ENCODE data around the gene TRABD2B. TPM values are rescaled to one million over a fixed set of nuclear protein-coding genes. Genes with fewer than 3 reads are reported as not detected.

TRABD2B gene
- total and polyA plus RNA-seq, 2 experiments from 2014 or later, result 1.6 to 2.0 TPM

GRCh38 chr1:48000883-48001282, 3.7 kb upstream of the TRABD2B start:
- no peak overlapping the region for H3K27ac Mint-ChIP-seq
- Histone ChIP-seq H2AFZ (no peak overlapping the region), H3K27ac (ENCODE audit: low read depth) (no peak overlapping the region), H3K9me2 (ENCODE audit: insufficient read depth) (no peaks in the 10 kb centered on the region; the same call in 1 of the 2 replicates), H3F3A (replicated peaks; ENCODE audit: low read depth) (no peaks in the 10 kb centered on the region), H3K36me3 (ENCODE audit: insufficient read depth) (no peaks in the 10 kb centered on the region), H3K4me3 (no peak overlapping the region), H3K4me2 (no peak overlapping the region), H4K20me1 (replicated peaks; ENCODE audit: insufficient read depth) (no peaks in the 10 kb centered on the region), H3K27me3 (ENCODE audit: insufficient read depth) (peaks cover 26% of the 10 kb centered on the region), H3K79me2 (replicated peaks; ENCODE audit: insufficient read depth) (no peaks in the 10 kb centered on the region), H3K4me1 (ENCODE audit: insufficient read depth) (peaks cover 31% of the 10 kb centered on the region)
- TF ChIP-seq, protein P1, sequence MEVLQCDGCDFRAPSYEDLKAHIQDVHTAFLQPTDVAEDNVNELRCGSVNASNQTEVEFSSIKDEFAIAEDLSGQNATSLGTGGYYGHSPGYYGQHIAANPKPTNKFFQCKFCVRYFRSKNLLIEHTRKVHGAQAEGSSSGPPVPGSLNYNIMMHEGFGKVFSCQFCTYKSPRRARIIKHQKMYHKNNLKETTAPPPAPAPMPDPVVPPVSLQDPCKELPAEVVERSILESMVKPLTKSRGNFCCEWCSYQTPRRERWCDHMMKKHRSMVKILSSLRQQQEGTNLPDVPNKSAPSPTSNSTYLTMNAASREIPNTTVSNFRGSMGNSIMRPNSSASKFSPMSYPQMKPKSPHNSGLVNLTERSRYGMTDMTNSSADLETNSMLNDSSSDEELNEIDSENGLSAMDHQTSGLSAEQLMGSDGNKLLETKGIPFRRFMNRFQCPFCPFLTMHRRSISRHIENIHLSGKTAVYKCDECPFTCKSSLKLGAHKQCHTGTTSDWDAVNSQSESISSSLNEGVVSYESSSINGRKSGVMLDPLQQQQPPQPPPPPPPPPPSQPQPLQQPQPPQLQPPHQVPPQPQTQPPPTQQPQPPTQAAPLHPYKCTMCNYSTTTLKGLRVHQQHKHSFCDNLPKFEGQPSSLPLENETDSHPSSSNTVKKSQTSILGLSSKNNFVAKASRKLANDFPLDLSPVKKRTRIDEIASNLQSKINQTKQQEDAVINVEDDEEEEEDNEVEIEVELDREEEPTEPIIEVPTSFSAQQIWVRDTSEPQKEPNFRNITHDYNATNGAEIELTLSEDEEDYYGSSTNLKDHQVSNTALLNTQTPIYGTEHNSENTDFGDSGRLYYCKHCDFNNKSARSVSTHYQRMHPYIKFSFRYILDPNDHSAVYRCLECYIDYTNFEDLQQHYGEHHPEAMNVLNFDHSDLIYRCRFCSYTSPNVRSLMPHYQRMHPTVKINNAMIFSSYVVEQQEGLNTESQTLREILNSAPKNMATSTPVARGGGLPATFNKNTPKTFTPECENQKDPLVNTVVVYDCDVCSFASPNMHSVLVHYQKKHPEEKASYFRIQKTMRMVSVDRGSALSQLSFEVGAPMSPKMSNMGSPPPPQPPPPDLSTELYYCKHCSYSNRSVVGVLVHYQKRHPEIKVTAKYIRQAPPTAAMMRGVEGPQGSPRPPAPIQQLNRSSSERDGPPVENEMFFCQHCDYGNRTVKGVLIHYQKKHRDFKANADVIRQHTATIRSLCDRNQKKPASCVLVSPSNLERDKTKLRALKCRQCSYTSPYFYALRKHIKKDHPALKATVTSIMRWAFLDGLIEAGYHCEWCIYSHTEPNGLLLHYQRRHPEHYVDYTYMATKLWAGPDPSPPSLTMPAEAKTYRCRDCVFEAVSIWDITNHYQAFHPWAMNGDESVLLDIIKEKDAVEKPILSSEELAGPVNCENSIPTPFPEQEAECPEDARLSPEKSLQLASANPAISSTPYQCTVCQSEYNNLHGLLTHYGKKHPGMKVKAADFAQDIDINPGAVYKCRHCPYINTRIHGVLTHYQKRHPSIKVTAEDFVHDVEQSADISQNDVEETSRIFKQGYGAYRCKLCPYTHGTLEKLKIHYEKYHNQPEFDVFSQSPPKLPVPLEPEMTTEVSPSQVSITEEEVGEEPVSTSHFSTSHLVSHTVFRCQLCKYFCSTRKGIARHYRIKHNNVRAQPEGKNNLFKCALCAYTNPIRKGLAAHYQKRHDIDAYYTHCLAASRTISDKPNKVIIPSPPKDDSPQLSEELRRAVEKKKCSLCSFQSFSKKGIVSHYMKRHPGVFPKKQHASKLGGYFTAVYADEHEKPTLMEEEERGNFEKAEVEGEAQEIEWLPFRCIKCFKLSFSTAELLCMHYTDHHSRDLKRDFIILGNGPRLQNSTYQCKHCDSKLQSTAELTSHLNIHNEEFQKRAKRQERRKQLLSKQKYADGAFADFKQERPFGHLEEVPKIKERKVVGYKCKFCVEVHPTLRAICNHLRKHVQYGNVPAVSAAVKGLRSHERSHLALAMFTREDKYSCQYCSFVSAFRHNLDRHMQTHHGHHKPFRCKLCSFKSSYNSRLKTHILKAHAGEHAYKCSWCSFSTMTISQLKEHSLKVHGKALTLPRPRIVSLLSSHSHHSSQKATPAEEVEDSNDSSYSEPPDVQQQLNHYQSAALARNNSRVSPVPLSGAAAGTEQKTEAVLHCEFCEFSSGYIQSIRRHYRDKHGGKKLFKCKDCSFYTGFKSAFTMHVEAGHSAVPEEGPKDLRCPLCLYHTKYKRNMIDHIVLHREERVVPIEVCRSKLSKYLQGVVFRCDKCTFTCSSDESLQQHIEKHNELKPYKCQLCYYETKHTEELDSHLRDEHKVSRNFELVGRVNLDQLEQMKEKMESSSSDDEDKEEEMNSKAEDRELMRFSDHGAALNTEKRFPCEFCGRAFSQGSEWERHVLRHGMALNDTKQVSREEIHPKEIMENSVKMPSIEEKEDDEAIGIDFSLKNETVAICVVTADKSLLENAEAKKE (CRISPR knock-in tag; IDR thresholded peaks at IDR 0.05), result no peak
- TF ChIP-seq EZH2phosphoT487 (IDR thresholded peaks at IDR 0.05; ENCODE audit: unreplicated experiment) (no peak), EZH2 (IDR thresholded peaks at IDR 0.05; ENCODE audit: low read depth, unreplicated experiment) (no peak), NANOG (IDR thresholded peaks at IDR 0.05; ENCODE audit: borderline replicate concordance) (no peak), CTCF (conservative IDR thresholded peaks at IDR 0.05; ENCODE audit: low read depth in 2 of 2) (no peak), JUNB (IDR thresholded peaks at IDR 0.05; ENCODE audit: unreplicated experiment) (no peak), POLR2AphosphoS5 (IDR thresholded peaks at IDR 0.05; ENCODE audit: low read depth) (no peak), ZNF331 (CRISPR knock-in tag; IDR thresholded peaks at IDR 0.05; ENCODE audit: low read depth) (no peak), ZNF114 (CRISPR knock-in tag; IDR thresholded peaks at IDR 0.05) (no peak), ETS1 (IDR thresholded peaks at IDR 0.05) (no peak), CREB1 (CRISPR knock-in tag; IDR thresholded peaks at IDR 0.05; ENCODE audit: low read depth) (no peak)
- TF ChIP-seq, protein P2, sequence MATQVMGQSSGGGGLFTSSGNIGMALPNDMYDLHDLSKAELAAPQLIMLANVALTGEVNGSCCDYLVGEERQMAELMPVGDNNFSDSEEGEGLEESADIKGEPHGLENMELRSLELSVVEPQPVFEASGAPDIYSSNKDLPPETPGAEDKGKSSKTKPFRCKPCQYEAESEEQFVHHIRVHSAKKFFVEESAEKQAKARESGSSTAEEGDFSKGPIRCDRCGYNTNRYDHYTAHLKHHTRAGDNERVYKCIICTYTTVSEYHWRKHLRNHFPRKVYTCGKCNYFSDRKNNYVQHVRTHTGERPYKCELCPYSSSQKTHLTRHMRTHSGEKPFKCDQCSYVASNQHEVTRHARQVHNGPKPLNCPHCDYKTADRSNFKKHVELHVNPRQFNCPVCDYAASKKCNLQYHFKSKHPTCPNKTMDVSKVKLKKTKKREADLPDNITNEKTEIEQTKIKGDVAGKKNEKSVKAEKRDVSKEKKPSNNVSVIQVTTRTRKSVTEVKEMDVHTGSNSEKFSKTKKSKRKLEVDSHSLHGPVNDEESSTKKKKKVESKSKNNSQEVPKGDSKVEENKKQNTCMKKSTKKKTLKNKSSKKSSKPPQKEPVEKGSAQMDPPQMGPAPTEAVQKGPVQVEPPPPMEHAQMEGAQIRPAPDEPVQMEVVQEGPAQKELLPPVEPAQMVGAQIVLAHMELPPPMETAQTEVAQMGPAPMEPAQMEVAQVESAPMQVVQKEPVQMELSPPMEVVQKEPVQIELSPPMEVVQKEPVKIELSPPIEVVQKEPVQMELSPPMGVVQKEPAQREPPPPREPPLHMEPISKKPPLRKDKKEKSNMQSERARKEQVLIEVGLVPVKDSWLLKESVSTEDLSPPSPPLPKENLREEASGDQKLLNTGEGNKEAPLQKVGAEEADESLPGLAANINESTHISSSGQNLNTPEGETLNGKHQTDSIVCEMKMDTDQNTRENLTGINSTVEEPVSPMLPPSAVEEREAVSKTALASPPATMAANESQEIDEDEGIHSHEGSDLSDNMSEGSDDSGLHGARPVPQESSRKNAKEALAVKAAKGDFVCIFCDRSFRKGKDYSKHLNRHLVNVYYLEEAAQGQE (IDR thresholded peaks at IDR 0.05; ENCODE audit: unreplicated experiment), result no peak
- DNase-seq (ENCODE audit: low spot score) (no peak), ATAC-seq (no peak)
- no peaks in the 10 kb centered on the region; the same call in 2 of the 3 replicates for H3K36me3 Mint-ChIP-seq (ENCODE audit: low read depth)
- no peak overlapping the region for H3K4me3 Mint-ChIP-seq
- peaks cover 34% of the 10 kb centered on the region for H3K4me1 Mint-ChIP-seq
- peaks cover 21% of the 10 kb centered on the region for H3K27me3 Mint-ChIP-seq (ENCODE audit: insufficient read depth, low read depth, poor library complexity)
- no peaks in the 10 kb centered on the region for H3K9me3 Mint-ChIP-seq
